Measurements from ENCODE around the gene SERINC4. TPM values are rescaled to one million over a fixed set of nuclear protein-coding genes. Genes with fewer than 3 reads are reported as not detected.

Gene SERINC4
- total and polyA plus RNA-seq, 2 donors (not counting 3 experiments of a cell fraction or from before 2014, with no cell fraction given) = not detected

DNA sequence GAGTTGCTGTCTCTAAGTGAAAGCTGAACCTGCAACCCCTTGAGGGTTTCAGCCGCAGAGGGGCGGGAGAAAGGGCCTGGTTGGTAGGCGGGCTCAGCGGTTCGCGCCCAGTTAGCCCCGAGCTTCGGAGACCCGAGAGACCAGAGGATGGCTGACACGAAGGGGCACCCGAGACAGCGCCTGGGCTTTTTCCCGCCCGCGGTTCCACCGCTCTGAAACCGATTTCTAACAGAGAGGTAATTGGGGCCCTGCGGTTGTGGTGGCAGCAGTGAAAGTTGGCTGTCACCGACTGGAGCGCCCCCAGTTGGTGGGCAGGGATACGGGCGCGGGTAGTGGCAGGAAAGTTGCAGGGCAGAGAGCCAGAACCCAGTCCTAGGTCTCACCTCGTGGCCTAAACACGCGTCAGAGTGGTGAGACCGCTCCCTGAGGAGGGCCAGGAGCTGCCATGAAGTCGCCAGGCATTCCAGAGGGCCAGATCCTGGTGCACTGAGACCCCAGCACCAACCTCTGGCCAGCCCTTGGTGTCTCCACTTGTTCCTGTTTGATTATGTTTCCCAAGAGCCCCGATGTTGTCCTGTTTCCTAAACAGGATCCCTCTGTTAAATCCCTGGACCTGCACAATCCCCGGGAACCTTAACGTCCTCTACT, 22.6 kb downstream of the SERINC4 start:
- H3K9ac ChIP-seq (replicated peaks; ENCODE audit: extremely low read depth, insufficient read depth, low read length) = peak overlapping the region; percentile 76
- H2AFZ ChIP-seq (ENCODE audit: low read depth, low read length) = peak overlapping the region; percentile 96
- FAIRE-seq (no peak), DNase-seq (ENCODE audit: low read depth, low spot score) (peak; percentile 87)
- H3K4me3 ChIP-seq (replicated peaks in 1 of 3; ENCODE audit: insufficient read depth in 1 of 3, low read depth in 1 of 3, low read length in 3 of 3) = peak overlapping the region; percentile 56 to 76 (median 61)
- H4K20me1 ChIP-seq (replicated peaks; ENCODE audit: control insufficient read depth, extremely low read depth, insufficient read depth, low read length) = no peaks in the 10 kb centered on the region
- TF ChIP-seq POLR2A (IDR thresholded peaks at IDR 0.05; ENCODE audit: low read depth, low read length) = peak; percentile 52
- peak; percentile 77 to 89 for TF ChIP-seq CTCF (IDR thresholded peaks at IDR 0.05; ENCODE audit: extremely low read depth in 1 of 2, insufficient read depth in 1 of 2, low read depth in 1 of 2, low read length in 2 of 2)
- TF ChIP-seq POLR2AphosphoS5 (IDR thresholded peaks at IDR 0.05; ENCODE audit: insufficient read depth, low read depth, low read length) = peak; percentile 27
- no peak for TF ChIP-seq FOS (IDR thresholded peaks at IDR 0.05; ENCODE audit: borderline replicate concordance, insufficient read depth, low read length)
- no peak for TF ChIP-seq GATA2 (IDR thresholded peaks at IDR 0.05; ENCODE audit: insufficient read depth, insufficient read length, low read depth, low read length)
- peak overlapping the region; percentile 48 for H3K27ac ChIP-seq (ENCODE audit: insufficient read depth, low read depth, low read length)
- no peaks in the 10 kb centered on the region for H3K9me1 ChIP-seq (replicated peaks; ENCODE audit: control insufficient read depth, extremely low read depth, insufficient read depth, low read length)
- no peaks in the 10 kb centered on the region for H3K27me3 ChIP-seq (ENCODE audit: control insufficient read depth in 2 of 2, insufficient read depth in 2 of 2, low read length in 2 of 2)
- no peaks in the 10 kb centered on the region for H3K9me3 ChIP-seq (replicated peaks; ENCODE audit: control insufficient read depth, insufficient read depth, low read length)
- intact Hi-C loops (cut with micrococcal nuclease) = loop anchor here (1.0 kb wide), 1 partner anchor 15 kb away; the partner anchor contains the start of gene SERF2
- TSS peak; percentile 34 for BruUV-seq (replicated peaks)
- CTCF ChIA-PET = interaction anchor here (0.6 to 2.8 kb wide), 9 partner anchors 9 to 301 kb away, joined by 3 to 24 read pairs (median 4); partner anchors contain the start of gene SERF2
- no peaks in the 10 kb centered on the region for H3K79me2 ChIP-seq (ENCODE audit: control insufficient read depth, insufficient read depth, low read length)
- H3K4me2 ChIP-seq (ENCODE audit: insufficient read depth, low read length) = peak overlapping the region; percentile 88
- peaks cover 6 to 11% of the 10 kb centered on the region in 2 experiments for H3K36me3 ChIP-seq (ENCODE audit: control insufficient read depth in 2 of 2, extremely low read depth in 1 of 2, insufficient read depth in 2 of 2, low read length in 2 of 2)
- dilution Hi-C loops (cut with MboI; ENCODE audit: extremely low pct_ligation_motif_present, low sequenced_read_pairs) = no loop called here
- peaks cover 3% of the 10 kb centered on the region for H3K4me1 ChIP-seq (ENCODE audit: control insufficient read depth, extremely low read depth, insufficient read depth, low read length)
- POLR2A ChIA-PET = interaction anchor here (0.6 to 1.5 kb wide), 2 partner anchors 23 to 88 kb away, joined by 3 to 4 read pairs; partner anchors contain the start of gene HYPK

Data from endothelial cell of umbilical vein (primary cell).